HEK293 (cell line): ENCODE results near the gene PKM.

Experiments
- INSM2 ChIP-seq: fragments of 450-650 bp; formaldehyde crosslinking; IDR thresholded peaks from 2 replicates; pipeline ENCODE4 v1.5.1; 2016; ENCODE audit warnings: missing biosample characterization, missing genetic modification characterization
- MEIS1 ChIP-seq: sonication (generic); formaldehyde crosslinking; IDR thresholded peaks from 2 replicates; pipeline ENCODE4 v1.8.1; 2022; ENCODE audit warnings: missing genetic modification reagents, mild to moderate bottlenecking, borderline replicate concordance
- ZNF169 ChIP-seq: fragments of 450-650 bp; formaldehyde crosslinking; IDR thresholded peaks from 2 replicates; pipeline ENCODE4 v1.5.1; 2016; ENCODE audit warnings: missing biosample characterization, missing genetic modification characterization
- TF ChIP-seq, protein P1 (sequence below): fragments of 450-650 bp; formaldehyde crosslinking; IDR thresholded peaks from 2 replicates; pipeline ENCODE4 v1.5.1; 2016; ENCODE audit warnings: missing biosample characterization, missing genetic modification characterization
- TF ChIP-seq, protein P2 (sequence below): fragments of 450-650 bp; formaldehyde crosslinking; IDR thresholded peaks from 2 replicates; pipeline ENCODE4 v1.5.1; 2016; ENCODE audit warnings: missing biosample characterization, missing genetic modification characterization

GRCh38 chr15:72173864-72174550, 57.0 kb downstream of the PKM start:
- no peak for TF ChIP-seq ZNF169
- TF ChIP-seq, protein P1, sequence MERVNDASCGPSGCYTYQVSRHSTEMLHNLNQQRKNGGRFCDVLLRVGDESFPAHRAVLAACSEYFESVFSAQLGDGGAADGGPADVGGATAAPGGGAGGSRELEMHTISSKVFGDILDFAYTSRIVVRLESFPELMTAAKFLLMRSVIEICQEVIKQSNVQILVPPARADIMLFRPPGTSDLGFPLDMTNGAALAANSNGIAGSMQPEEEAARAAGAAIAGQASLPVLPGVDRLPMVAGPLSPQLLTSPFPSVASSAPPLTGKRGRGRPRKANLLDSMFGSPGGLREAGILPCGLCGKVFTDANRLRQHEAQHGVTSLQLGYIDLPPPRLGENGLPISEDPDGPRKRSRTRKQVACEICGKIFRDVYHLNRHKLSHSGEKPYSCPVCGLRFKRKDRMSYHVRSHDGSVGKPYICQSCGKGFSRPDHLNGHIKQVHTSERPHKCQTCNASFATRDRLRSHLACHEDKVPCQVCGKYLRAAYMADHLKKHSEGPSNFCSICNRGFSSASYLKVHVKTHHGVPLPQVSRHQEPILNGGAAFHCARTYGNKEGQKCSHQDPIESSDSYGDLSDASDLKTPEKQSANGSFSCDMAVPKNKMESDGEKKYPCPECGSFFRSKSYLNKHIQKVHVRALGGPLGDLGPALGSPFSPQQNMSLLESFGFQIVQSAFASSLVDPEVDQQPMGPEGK (tag by site-specific recombination), result no peak
- TF ChIP-seq MEIS1 (CRISPR knock-in tag), result no peak
- no peak for TF ChIP-seq INSM2
- TF ChIP-seq, protein P2, sequence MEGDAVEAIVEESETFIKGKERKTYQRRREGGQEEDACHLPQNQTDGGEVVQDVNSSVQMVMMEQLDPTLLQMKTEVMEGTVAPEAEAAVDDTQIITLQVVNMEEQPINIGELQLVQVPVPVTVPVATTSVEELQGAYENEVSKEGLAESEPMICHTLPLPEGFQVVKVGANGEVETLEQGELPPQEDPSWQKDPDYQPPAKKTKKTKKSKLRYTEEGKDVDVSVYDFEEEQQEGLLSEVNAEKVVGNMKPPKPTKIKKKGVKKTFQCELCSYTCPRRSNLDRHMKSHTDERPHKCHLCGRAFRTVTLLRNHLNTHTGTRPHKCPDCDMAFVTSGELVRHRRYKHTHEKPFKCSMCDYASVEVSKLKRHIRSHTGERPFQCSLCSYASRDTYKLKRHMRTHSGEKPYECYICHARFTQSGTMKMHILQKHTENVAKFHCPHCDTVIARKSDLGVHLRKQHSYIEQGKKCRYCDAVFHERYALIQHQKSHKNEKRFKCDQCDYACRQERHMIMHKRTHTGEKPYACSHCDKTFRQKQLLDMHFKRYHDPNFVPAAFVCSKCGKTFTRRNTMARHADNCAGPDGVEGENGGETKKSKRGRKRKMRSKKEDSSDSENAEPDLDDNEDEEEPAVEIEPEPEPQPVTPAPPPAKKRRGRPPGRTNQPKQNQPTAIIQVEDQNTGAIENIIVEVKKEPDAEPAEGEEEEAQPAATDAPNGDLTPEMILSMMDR, result no peak
